Caki2 (cell line): ENCODE data around the gene RBM20. TPM values are rescaled to one million over a fixed set of nuclear protein-coding genes. Genes with fewer than 3 reads are reported as not detected.
A peak's percentile ranks its signal among the peaks of the same experiment; 100 is the strongest.
"Not testable (repeated sequence)": the region's sequence is repeated elsewhere in the genome, so short reads cannot be mapped to it uniquely, and the experiment has no call there.

ENCODE experiments used
- DNase-seq: peaks from one replicate; pipeline ENCODE4 v3.0.0-alpha.2; 2015; ENCODE audit warnings: low read depth
- in situ Hi-C: cut with HindIII; loops from 2 replicates; pipeline ENCODE4 v1.10.0; 2016; ENCODE audit warnings: low sequenced_read_pairs, low pct_unique_long_range_greater_than_20kb, mixed read lengths
- total RNA-seq: library from RNA; depleted of rRNA; stranded (reverse); fragments of >200 nt; shearing (Covaris generic); gene quantifications from 2 replicates; pipeline ENCODE4 v1.2.3, GENCODE V29; 2014; ENCODE audit warnings: low replicate concordance

Gene RBM20
- total RNA-seq, 1 experiment from 2014 or later = 7.7 TPM

- in situ Hi-C loops = no loop called here
- DNase-seq = no peak
Measured at GRCh38 chr10:110860576-110861241, 216.6 kb downstream of the RBM20 start.

GRCh38 chr10:110861476-110861875 is 217.3 kb downstream of the RBM20 start:
- no peak for DNase-seq
- in situ Hi-C loops = no loop called here

- in situ Hi-C loops = no loop called here
- no peak for DNase-seq
Measured at GRCh38 chr10:110861930-110862649, 218.0 kb downstream of the RBM20 start.

GRCh38 chr10:110862961-110863360 is 218.8 kb downstream of the RBM20 start:
- DNase-seq = no peak
- in situ Hi-C loops = no loop called here

GRCh38 chr10:110863361-110863760 is 219.2 kb downstream of the RBM20 start:
- DNase-seq = no peak
- in situ Hi-C loops = no loop called here

- in situ Hi-C loops = no loop called here
- DNase-seq = no peak
Measured at GRCh38 chr10:110863956-110864355, 219.8 kb downstream of the RBM20 start.

- no peak for DNase-seq
- in situ Hi-C loops = no loop called here
Measured at GRCh38 chr10:110864662-110865140, 220.6 kb downstream of the RBM20 start.

GRCh38 chr10:110865186-110865808 is 221.2 kb downstream of the RBM20 start:
- in situ Hi-C loops = no loop called here
- peak; percentile 53 for DNase-seq

- no peak for DNase-seq
- in situ Hi-C loops = no loop called here
Measured at GRCh38 chr10:110865809-110866482, 221.8 kb downstream of the RBM20 start.

- DNase-seq, in situ Hi-C loops: not testable (repeated sequence)
Measured at GRCh38 chr10:110867011-110867806, 223.1 kb downstream of the RBM20 start.

- in situ Hi-C loops = no loop called here
- no peak for DNase-seq
Measured at GRCh38 chr10:110867807-110868465, 223.8 kb downstream of the RBM20 start.

GRCh38 chr10:110868981-110869380 is 224.8 kb downstream of the RBM20 start:
- in situ Hi-C loops = no loop called here
- no peak for DNase-seq

- DNase-seq = no peak
- in situ Hi-C loops = no loop called here
Measured at GRCh38 chr10:110870823-110871297, 226.7 kb downstream of the RBM20 start.

- in situ Hi-C loops = no loop called here
- peak; percentile 99 for DNase-seq
Measured at GRCh38 chr10:110871298-110872084, 227.4 kb downstream of the RBM20 start, which contains the start of gene PDCD4. Gene PDCD4, plus strand, starts transcription at chr10:110871928. Its CDS starts 4,100 bp downstream, at chr10:110876028.

GRCh38 chr10:110872145-110872983 is 228.2 kb downstream of the RBM20 start:
- DNase-seq = peak; percentile 67

More at GRCh38 chr10:110872145-110872983, 228.2 kb downstream of the RBM20 start:
- in situ Hi-C loops = no loop called here
